GM10248 (cell line): ENCODE results near the gene GNAI2.

Source experiments
- CTCF ChIA-PET: fragments of 300-600 bp; sonication (Branson Sonifier 250); formaldehyde crosslinking; extraction: SDS; loops from one replicate; lab custom pipeline; 2021; ENCODE audit warnings: antibody characterized with exemption; lab: Yijun Ruan, JAX
- POLR2A ChIA-PET: fragments of 350-650 bp; sonication (Branson Sonifier 250); formaldehyde crosslinking; extraction: SDS; loops from one replicate; lab custom pipeline; 2020; ENCODE audit warnings: antibody characterized with exemption; lab: Yijun Ruan, JAX
- DNase-seq: peaks from one replicate; pipeline ENCODE4 v3.0.0; 2012; ENCODE audit errors: extremely low spot score
- TF ChIP-seq, protein P1 (sequence below): IDR thresholded peaks from 2 replicates; pipeline ENCODE4 v1.5.1; 2012; ENCODE audit warnings: mild to moderate bottlenecking, low read depth; ENCODE audit errors: extremely low read depth, missing control alignments, control extremely low read depth

GNAI2 gene

GRCh38 chr3:50220109-50220508 lies 15.9 kb upstream of the GNAI2 start:
- CTCF ChIA-PET, result interaction anchor here (0.7 to 26.7 kb wide), 4 partner anchors 11 to 680 kb away, joined by 3 to 393 read pairs (median 4); partner anchors contain the start of gene GNAT1
- TF ChIP-seq, protein P1, sequence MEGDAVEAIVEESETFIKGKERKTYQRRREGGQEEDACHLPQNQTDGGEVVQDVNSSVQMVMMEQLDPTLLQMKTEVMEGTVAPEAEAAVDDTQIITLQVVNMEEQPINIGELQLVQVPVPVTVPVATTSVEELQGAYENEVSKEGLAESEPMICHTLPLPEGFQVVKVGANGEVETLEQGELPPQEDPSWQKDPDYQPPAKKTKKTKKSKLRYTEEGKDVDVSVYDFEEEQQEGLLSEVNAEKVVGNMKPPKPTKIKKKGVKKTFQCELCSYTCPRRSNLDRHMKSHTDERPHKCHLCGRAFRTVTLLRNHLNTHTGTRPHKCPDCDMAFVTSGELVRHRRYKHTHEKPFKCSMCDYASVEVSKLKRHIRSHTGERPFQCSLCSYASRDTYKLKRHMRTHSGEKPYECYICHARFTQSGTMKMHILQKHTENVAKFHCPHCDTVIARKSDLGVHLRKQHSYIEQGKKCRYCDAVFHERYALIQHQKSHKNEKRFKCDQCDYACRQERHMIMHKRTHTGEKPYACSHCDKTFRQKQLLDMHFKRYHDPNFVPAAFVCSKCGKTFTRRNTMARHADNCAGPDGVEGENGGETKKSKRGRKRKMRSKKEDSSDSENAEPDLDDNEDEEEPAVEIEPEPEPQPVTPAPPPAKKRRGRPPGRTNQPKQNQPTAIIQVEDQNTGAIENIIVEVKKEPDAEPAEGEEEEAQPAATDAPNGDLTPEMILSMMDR, result no peak
- POLR2A ChIA-PET, result no interaction called here
- no peak for DNase-seq

DNA sequence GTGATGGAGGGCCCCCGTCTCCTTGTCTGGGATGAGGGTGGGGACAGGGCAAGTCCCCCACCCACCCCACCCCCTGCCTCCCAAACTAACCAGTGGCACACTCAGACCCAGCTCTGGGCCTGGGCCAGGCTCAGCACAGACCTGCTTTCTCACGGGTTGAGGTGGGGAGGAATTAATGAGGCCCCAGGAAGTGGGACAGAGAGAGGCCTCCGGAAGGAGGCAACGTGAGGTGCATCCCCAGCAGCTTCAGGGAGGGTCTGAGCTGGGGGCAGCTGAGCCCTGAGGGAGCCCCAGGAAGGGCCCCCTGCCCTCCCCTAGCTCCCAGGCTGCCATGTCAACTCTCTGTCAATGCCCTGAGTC lies 15.0 kb upstream of the GNAI2 start:
- DNase-seq, result no peak
- TF ChIP-seq, protein P1, result no peak
- ChIA-PET POLR2A (no interaction called here), CTCF (interaction anchor here (0.7 to 26.7 kb wide), 9 partner anchors 8 to 681 kb away, joined by 3 to 393 read pairs (median 3); partner anchors contain the start of gene GNAT1)

GRCh38 chr3:50221411-50222168 lies 14.4 kb upstream of the GNAI2 start:
- DNase-seq, result no peak
- TF ChIP-seq, protein P1, result peak; percentile 15
- POLR2A ChIA-PET, result no interaction called here
- CTCF ChIA-PET, result interaction anchor here (0.9 to 26.7 kb wide), 8 partner anchors 9 to 51 kb away, joined by 3 to 393 read pairs (median 4); partner anchors contain the start of gene GNAT1

DNA sequence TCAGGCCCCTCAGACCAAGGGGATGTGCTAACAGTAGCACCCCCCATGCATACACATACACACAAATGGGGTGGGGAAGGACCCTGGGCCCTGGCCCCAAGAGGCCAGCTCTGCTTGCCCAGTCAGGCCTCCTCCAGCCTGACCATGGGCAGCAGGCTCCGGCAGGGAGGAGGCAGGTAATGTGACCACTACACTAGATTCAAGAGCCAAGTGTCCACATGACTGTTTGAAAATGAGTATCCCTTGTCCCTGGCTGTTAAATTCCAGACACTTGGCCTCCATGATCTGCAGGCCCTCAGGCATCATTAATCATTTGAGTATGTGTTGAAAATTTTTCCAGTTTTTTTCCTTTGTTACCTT lies 13.9 kb upstream of the GNAI2 start:
- TF ChIP-seq, protein P1, result no peak
- no peak for DNase-seq
- CTCF ChIA-PET, result interaction anchor here (0.9 to 26.7 kb wide), 5 partner anchors 9 to 33 kb away, joined by 3 to 393 read pairs (median 4); partner anchors contain the start of gene GNAT1
- POLR2A ChIA-PET, result no interaction called here

GRCh38 chr3:50224639-50225038 lies 11.4 kb upstream of the GNAI2 start:
- POLR2A ChIA-PET, result interaction anchor here (0.7 kb wide), 1 partner anchor 11 kb away, joined by 3 read pairs; the partner anchor contains the start of gene GNAI2
- CTCF ChIA-PET, result interaction anchor here (1.2 to 26.7 kb wide), 13 partner anchors 8 to 294 kb away, joined by 3 to 393 read pairs (median 12); partner anchors contain the start of genes GNAT1 and LSMEM2
- DNase-seq, result no peak
- TF ChIP-seq, protein P1, result no peak

- POLR2A ChIA-PET, result interaction anchor here (0.5 to 0.8 kb wide), 6 partner anchors 9 to 1378 kb away, joined by 3 to 4 read pairs (median 3); partner anchors contain the start of genes GNAI2 and UBA7
- CTCF ChIA-PET, result interaction anchor here (0.7 to 26.7 kb wide), 21 partner anchors 9 to 424 kb away, joined by 3 to 393 read pairs (median 10); partner anchors contain the start of genes GNAI2, GNAT1, INKA1 and MON1A
- TF ChIP-seq, protein P1, result peak; percentile 11
- DNase-seq, result peak; percentile 51
These were observed 9.1 kb upstream of the GNAI2 start for GRCh38 chr3:50226888-50227389.
